Right atrium auricular region (tissue), 2 donors: ENCODE results near the gene SCTR. TPM values are rescaled to one million over a fixed set of nuclear protein-coding genes. Genes with fewer than 3 reads are reported as not detected.

Experiments used
- DNase-seq: peaks from one replicate; pipeline ENCODE4 v3.0.0-alpha.2; 2019; ENCODE audit warnings: low spot score
- H3K27ac ChIP-seq, 2 donors: fragments of 200-600 bp; sonication (generic); 1 replicate in 1 of 2; 2 replicates in 1 of 2; pipeline ENCODE4 v1.5.1; 2016 to 2019
- H3K27me3 ChIP-seq, 2 donors: fragments of 200-600 bp; sonication (generic); one replicate each; pipeline versions ENCODE4 v1.5.1 to v1.6.0; 2017 to 2019
- H3K36me3 ChIP-seq: fragments of 200-600 bp; sonication (generic); one replicate; pipeline ENCODE4 v1.5.1; 2016
- H3K4me1 ChIP-seq, 2 donors: fragments of 200-600 bp; sonication (generic); one replicate each; pipeline versions ENCODE4 v1.5.1 to v1.6.0; 2017 to 2019
- H3K4me3 ChIP-seq, 2 donors: fragments of 200-600 bp; sonication (generic); 1 replicate in 1 of 2; 2 replicates in 1 of 2; pipeline ENCODE4 v1.5.1; 2017 to 2019; ENCODE audit warnings: mild to moderate bottlenecking in 1 of 2, moderate library complexity in 1 of 2
- H3K9me3 ChIP-seq, 2 donors: fragments of 200-600 bp; sonication (generic); one replicate each; pipeline ENCODE4 v1.5.1; 2019
- CTCF ChIP-seq, 2 donors: fragments of 200-600 bp; sonication (generic); IDR thresholded peaks; one replicate each; pipeline ENCODE4 v1.5.1; 2019; ENCODE audit warnings: antibody characterized with exemption in 2 of 2
- total RNA-seq, 2 donors: library from RNA; depleted of rRNA; stranded (reverse); fragments of >200 nt; gene quantifications; one replicate each; pipeline ENCODE4 v1.1.0, GENCODE V29; 2016

Gene SCTR
- total RNA-seq, 2 donors from 2014 or later, result not detected

- H3K4me3 ChIP-seq, result no peak overlapping the region
- no peaks in the 10 kb centered on the region for H3K36me3 ChIP-seq
- no peaks in the 10 kb centered on the region for H3K27me3 ChIP-seq
- no peaks in the 10 kb centered on the region for H3K4me1 ChIP-seq
- no peak for DNase-seq
- TF ChIP-seq CTCF (IDR thresholded peaks at IDR 0.05), result no peak
- H3K27ac ChIP-seq, result no peak overlapping the region
- H3K9me3 ChIP-seq, result no peaks in the 10 kb centered on the region
Measured at GRCh38 chr2:119550856-119551255, 26.6 kb upstream of the SCTR start.

DNA sequence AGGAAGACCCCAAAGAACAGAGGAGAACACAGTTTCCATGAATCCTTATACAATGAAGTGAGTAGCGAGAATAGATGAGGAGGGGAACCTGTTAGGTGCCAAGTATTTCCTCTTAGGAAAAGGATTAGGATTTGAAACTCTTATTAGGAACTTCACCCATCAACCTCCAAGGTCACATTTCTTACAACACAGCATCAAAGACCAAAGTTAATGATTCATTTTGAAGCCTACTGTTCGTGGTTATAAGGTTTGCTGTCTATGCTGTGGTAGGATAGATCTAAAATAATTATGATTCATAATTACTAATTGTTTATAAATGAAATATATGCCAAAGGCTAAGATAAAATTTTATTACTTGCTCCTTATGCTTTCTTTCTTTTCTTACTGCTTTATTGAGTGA lies 26.1 kb upstream of the SCTR start:
- Histone ChIP-seq H3K9me3 (no peaks in the 10 kb centered on the region), H3K36me3 (no peaks in the 10 kb centered on the region), H3K27me3 (no peaks in the 10 kb centered on the region), H3K27ac (no peak overlapping the region), H3K4me1 (no peaks in the 10 kb centered on the region), H3K4me3 (no peak overlapping the region)
- no peak for DNase-seq
- no peak for TF ChIP-seq CTCF (IDR thresholded peaks at IDR 0.05)

GRCh38 chr2:119549241-119549640 lies 25.0 kb upstream of the SCTR start:
- Histone ChIP-seq H3K9me3 (no peaks in the 10 kb centered on the region), H3K4me1 (peaks cover 0 to 6% of the 10 kb centered on the region in 2 donors), H3K27me3 (no peaks in the 10 kb centered on the region), H3K27ac (no peak overlapping the region), H3K4me3 (no peak overlapping the region), H3K36me3 (no peaks in the 10 kb centered on the region)
- no peak for DNase-seq
- no peak for TF ChIP-seq CTCF (IDR thresholded peaks at IDR 0.05)

DNA sequence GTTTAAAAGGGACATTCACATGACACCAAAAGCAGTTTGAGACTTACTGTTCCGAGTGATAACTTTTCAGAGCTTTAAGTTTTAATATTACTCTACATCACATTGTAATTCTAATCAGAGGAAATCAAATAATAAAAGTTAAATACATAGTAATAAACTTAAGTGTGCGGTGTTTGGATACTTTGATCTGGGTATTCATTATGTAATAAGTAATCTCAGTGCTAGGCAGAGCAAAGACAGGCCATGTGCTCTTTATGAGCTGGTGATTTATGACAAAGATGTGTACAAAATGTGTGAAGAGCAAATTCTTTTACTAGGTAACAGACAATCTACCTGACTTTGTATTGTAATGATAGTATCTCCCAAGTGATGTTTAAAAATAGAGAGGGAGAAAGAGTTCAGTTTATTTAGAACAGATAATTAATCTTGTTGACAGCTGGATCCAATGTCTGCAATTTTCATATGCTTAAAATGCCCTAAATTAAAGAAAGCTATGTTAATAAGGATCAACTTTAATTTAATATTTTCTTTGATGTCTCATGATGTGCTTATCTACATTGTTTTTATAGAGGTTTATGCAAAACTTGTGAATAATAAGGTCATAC lies 24.3 kb upstream of the SCTR start:
- Histone ChIP-seq H3K36me3 (no peaks in the 10 kb centered on the region), H3K27me3 (no peaks in the 10 kb centered on the region), H3K4me1 (peaks cover 0 to 11% of the 10 kb centered on the region in 2 donors), H3K9me3 (no peaks in the 10 kb centered on the region), H3K4me3 (no peak overlapping the region), H3K27ac (no peak overlapping the region)
- no peak for TF ChIP-seq CTCF (IDR thresholded peaks at IDR 0.05)
- DNase-seq, result no peak

GRCh38 chr2:119546447-119546767 lies 22.1 kb upstream of the SCTR start:
- TF ChIP-seq CTCF (IDR thresholded peaks at IDR 0.05), result no peak
- Histone ChIP-seq H3K9me3 (no peaks in the 10 kb centered on the region), H3K4me3 (no peak overlapping the region), H3K27ac (no peak overlapping the region), H3K36me3 (no peaks in the 10 kb centered on the region), H3K27me3 (no peaks in the 10 kb centered on the region), H3K4me1 (peaks cover 0 to 11% of the 10 kb centered on the region in 2 donors)
- no peak for DNase-seq

GRCh38 chr2:119545754-119546446 lies 21.6 kb upstream of the SCTR start:
- Histone ChIP-seq H3K4me1 (peaks cover 0 to 11% of the 10 kb centered on the region in 2 donors), H3K27me3 (no peaks in the 10 kb centered on the region)

More at GRCh38 chr2:119545754-119546446, 21.6 kb upstream of the SCTR start:
- no peak overlapping the region for H3K4me3 ChIP-seq
- H3K9me3 ChIP-seq, result no peaks in the 10 kb centered on the region
- no peak for DNase-seq
- no peaks in the 10 kb centered on the region for H3K36me3 ChIP-seq
- TF ChIP-seq CTCF (IDR thresholded peaks at IDR 0.05), result no peak
- H3K27ac ChIP-seq, result no peak overlapping the region
